C4-2B (cell line): ENCODE data around the gene PPIL6.

Experiments
- H3K27ac ChIP-seq: fragments of 450-650 bp; 2 replicates; pipeline ENCODE4 v1.5.1; 2017
- ZFX ChIP-seq: fragments of 450-650 bp; IDR thresholded peaks from 2 replicates; pipeline ENCODE4 v1.6.1; 2017
- TF ChIP-seq, protein P1 (sequence below): fragments of 450-650 bp; conservative IDR thresholded peaks from 2 replicates; pipeline ENCODE4 v1.5.1; 2017; ENCODE audit warnings: mild to moderate bottlenecking

Gene PPIL6

GRCh38 chr6:109358204-109358603, 82.2 kb downstream of the PPIL6 start:
- H3K27ac ChIP-seq = no peak overlapping the region
- TF ChIP-seq ZFX = no peak
- TF ChIP-seq, protein P1, sequence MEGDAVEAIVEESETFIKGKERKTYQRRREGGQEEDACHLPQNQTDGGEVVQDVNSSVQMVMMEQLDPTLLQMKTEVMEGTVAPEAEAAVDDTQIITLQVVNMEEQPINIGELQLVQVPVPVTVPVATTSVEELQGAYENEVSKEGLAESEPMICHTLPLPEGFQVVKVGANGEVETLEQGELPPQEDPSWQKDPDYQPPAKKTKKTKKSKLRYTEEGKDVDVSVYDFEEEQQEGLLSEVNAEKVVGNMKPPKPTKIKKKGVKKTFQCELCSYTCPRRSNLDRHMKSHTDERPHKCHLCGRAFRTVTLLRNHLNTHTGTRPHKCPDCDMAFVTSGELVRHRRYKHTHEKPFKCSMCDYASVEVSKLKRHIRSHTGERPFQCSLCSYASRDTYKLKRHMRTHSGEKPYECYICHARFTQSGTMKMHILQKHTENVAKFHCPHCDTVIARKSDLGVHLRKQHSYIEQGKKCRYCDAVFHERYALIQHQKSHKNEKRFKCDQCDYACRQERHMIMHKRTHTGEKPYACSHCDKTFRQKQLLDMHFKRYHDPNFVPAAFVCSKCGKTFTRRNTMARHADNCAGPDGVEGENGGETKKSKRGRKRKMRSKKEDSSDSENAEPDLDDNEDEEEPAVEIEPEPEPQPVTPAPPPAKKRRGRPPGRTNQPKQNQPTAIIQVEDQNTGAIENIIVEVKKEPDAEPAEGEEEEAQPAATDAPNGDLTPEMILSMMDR = no peak

- TF ChIP-seq ZFX = no peak
- TF ChIP-seq, protein P1 = no peak
- H3K27ac ChIP-seq = no peak overlapping the region
Observed at GRCh38 chr6:109356237-109356636, 84.2 kb downstream of the PPIL6 start.

GRCh38 chr6:109351231-109352130, 88.9 kb downstream of the PPIL6 start:
- H3K27ac ChIP-seq = peak overlapping the region; percentile 74; the same call in 1 of the 2 replicates
- TF ChIP-seq ZFX = no peak

DNA sequence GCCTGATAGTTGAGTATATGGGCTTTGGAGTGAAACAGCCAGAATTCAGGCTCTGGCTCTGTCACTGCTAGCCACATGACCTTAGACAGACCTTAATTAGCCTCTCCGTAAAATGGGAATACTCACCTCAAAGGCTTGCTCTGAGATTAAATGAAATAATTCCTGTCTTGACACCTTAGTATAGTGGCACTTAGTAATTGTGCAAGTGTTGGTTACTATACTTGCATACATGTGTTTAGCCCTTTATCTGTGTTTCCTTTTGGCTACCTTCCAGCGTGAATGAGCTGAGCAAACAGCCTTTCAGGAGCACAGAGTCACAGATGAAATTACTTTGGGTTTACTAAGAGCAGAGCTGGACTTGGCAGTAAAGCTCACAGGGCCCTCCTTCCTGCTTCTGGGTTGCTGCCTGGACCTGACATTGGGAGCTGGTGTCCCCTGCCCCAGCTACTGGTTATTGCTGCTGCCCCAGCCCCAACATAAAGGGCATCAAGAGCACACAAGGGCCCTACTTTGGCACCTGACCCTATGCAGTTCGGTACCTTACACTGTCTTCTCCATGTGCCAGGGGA, 90.9 kb downstream of the PPIL6 start:
- TF ChIP-seq, protein P1 = no peak
- TF ChIP-seq ZFX = no peak
- H3K27ac ChIP-seq = peak overlapping the region; percentile 74

DNA sequence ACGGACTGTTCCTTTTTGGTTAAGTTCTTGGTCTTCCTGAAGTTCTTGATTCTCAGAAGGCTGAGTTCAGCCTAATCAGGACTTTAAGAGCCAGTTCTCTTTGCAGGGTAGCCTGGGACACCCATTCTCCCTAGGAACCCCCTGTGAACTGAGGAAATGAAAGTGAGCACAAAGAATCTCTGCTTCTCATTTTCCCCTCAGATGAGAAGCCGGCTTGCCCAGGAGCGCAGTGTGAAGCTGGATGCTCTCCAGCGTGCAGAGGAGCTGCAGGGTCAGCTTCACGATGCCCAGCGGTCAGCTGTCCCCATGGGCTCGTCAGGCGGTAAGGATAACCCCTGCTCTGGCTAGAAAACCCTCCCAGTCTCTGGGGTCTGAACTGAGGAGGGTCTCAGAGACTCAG, 92.2 kb downstream of the PPIL6 start:
- TF ChIP-seq, protein P1 = no peak
- no peak for TF ChIP-seq ZFX
- no peak overlapping the region for H3K27ac ChIP-seq

- TF ChIP-seq, protein P1 = no peak
- TF ChIP-seq ZFX = no peak
- no peak overlapping the region for H3K27ac ChIP-seq
Observed at GRCh38 chr6:109347779-109348178, 92.6 kb downstream of the PPIL6 start.

DNA sequence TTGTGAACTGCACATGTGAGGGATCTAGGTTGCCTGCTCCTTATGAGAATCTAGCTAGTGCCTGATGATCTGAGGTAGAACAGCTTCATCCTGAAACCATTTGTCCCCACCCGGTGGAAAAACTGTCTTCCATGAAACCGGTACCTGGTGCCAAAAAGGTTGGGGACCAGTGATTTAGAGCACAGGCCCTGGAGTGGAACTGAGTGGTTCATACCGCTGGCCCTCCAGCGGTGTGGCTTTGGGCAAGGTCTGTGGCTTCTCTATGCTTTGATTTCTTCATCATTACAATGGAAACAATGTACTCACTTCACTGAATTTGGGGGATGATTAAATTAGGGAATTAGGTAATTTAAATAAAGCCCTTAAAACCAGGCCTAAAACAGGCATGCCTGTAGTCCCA, 94.4 kb downstream of the PPIL6 start:
- no peak overlapping the region for H3K27ac ChIP-seq
- TF ChIP-seq, protein P1 = no peak
- no peak for TF ChIP-seq ZFX

GRCh38 chr6:109344226-109344625, 96.2 kb downstream of the PPIL6 start:
- TF ChIP-seq ZFX = no peak
- TF ChIP-seq, protein P1 = no peak
- H3K27ac ChIP-seq = no peak overlapping the region
